ENCODE measurements around the gene NR6A1.

Gene NR6A1

DNA sequence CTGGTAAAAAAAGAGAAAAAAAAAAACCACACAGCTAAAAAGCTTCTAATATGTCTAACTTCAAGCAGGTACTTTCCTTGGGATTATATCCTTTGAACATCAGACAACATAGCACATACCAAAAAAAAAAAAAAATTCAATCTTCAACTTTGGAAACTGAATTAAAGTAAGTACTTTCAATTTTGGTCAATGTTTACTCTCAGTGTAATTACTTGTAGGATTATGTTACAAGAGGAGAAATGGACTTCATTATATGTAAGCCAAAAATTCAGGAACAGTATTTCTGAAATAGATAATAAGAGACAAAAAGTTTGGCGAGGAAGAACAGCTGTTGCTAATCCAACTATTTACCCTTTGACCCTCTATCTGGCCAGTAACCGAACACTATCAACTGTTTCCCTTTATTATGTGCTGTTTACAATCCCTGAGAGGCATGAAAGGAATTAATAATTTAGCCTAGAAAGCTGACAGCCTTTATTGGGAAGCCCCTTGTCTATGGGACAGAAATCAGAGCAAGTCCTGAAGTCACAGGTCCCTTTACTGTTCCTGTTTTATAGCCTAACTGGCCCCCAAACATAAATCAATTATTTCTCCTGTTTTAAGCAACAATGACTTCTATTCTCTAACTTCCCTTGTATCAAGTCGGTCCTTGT is 46.6 kb downstream of the NR6A1 start:
- no peak for DNase-seq (ENCODE audit: low read depth in 2 of 2)

DNA sequence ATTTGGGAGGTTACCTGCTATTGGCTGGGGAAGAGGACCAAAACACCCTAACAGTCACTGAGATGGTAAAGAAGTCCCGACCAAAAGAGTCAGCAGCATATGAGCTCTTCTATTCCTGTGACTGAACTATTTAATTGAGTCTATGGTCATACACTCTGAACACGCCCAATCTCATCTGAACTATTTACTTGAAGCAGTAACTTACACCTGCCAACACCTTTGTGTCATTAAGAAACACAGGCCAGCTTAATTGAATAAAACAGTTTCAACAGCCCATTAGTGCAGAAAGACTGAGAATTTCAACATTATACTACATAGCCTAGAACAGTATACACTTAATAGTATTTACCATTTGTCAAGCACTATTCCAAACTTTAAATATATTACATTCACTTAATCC is 47.8 kb downstream of the NR6A1 start:
- DNase-seq (ENCODE audit: low read depth in 2 of 2), result no peak

DNA sequence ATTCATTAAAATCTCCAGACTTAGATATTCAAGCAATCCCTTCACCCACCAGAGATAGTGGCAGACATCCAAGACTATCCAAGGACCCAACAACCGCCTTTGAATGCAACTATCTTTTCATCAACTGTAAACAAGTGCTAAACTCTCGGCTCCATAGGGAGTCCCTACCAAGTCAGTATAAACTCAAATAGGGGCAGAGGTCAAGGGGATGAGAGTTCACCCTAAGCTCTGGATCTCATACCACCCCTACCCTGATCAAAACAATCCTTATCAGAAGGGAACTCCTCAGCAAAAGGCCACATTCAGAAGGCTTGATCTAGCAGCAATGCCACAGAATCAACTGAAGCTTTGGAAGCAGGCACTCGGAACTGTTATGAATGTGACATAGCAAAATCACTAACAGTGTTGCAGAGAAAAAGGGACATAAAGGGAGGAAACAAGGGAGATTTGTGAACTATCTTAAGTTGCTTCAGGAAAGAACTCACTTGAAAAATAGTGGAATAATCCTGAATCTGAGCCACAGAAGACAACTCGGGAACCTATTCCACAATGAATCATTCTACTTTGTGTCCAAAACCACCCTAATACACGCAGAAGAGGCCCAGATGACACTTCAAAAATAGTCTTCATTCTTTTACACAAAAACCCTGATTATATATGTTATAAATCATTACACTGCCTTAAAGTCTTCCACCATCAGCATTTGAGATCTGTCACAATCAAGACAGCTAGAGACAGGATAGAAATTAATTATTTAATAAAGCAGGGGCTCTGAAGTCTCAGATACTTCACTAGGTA is 49.8 kb downstream of the NR6A1 start:
- no peak for DNase-seq (ENCODE audit: low read depth in 2 of 2)

DNA sequence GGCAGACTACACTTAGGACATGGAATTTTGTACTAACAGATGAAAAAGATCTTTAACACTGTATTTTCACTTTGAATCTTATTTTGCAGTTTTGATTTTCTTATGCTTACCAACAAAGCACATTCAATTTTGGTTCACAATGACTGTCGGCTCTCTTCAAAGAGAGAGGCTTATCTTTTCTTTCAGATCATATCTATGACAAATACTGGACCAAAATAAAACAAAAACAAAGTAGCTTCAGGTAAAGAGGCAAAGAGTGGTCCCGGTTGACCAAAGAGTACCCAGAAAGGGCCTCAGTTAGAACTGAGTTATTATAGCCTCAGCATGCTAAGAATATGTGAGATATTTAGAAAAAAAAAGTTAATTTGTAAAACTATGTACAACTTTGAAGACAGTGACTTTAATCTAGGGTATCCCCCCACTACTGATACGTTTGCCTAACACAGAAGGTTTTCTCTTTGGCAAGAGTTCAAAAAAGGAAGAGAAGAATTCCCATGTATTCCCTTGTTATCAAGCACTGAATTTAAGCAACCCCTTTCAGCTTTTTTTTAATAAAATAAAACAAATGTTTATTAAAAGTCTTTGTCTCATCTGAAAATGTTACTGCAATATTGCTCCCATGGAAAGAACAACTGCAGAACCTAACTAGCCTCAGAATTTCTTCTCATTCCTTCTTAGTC is 50.5 kb downstream of the NR6A1 start:
- DNase-seq (ENCODE audit: low read depth in 2 of 2), result no peak

DNA sequence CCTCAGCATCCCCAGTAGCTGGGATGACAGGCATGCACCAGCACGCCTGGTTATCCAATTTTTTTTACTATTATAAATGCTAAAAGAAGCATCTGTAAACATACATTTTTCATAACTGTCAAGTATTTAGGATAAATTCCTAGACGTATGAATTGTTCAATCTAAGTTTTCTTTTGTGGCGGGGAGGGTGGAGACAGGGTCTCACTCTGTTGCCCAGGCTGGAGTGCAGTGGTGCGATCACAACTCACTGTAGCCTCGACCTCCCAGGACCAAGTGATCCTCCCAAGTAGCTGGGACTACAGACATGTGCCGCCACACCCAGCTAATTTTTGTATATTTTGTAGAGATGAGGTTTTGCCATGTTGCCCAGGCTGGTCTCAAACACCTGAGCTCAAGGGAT is 52.2 kb downstream of the NR6A1 start:
- DNase-seq (ENCODE audit: low read depth in 2 of 2), result no peak

DNA sequence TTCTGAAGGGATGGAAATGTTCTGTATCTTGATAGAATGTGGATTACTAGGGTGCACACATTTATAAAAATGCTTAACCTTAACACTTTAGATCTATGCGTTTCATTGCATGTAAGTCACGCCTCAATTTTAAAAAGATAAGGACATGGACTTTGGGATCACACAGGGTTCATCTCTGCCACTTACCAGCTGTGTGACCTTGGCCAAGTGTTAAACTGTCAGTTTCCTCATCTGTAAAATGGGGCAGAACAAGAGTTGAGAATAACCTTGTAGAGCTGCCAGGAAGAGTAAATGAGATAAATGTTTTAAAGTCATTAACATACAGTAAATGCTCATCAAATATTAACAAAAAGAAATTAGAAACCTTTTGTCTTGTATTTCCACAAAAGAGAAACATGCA is 53.5 kb downstream of the NR6A1 start:
- DNase-seq (ENCODE audit: low read depth in 2 of 2), result no peak

DNA sequence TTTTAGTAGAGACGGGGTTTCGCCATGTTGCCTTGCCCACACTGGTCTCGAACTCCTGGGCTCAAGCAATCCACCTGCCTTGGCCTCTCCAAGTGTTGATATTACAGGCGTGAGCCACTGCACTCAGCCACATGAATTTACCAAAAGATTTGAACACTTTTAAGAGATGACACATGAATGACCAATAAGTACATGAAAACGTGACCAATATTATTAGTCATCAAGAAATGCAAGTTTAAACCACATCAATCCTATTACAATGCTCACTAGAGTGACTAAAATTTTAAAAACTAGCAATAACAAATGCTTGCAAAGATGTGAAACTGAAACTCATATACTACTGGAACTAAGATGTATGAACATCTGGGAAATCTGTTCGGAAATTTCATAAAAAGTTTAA is 54.3 kb downstream of the NR6A1 start:
- DNase-seq (ENCODE audit: low read depth in 2 of 2), result no peak

DNA sequence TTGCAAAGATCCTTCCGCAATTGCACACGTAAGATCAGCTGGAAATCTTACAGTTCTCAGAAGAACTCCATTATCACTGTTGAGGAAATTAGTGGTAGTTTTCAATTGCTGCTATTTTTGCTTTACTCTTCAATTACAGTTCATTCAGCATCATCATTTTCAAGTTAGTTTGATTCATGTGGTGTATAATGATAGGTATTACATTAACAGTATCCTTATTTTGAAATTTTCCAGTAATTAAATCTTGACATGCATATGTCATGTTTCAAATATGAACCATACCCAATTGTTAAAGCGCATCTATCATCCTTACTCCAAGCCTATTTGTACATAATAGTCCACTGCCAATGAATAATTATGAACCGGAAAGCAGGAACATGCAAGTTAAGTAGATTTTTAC is 60.3 kb downstream of the NR6A1 start:
- DNase-seq (ENCODE audit: low read depth in 2 of 2), result no peak

DNA sequence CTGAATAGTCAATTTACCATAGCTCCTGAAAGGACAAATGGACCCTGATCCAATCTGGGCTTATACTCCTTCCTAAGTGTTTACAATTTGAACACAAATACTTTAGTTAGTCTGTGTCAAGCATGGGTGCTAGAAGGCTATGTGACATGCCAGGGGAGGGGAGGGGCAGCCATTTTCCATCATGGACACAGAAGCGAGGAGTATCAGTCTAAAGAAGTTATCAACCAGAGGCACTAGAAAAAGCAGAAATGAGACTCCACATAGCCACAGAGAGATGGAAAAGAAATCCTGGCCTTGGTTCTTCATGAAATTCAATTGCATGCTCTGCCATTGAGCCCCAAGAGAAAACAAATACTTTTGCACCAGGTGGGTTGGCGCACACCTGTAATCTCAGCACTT is 61.8 kb downstream of the NR6A1 start:
- DNase-seq (ENCODE audit: low read depth in 2 of 2), result no peak

DNA sequence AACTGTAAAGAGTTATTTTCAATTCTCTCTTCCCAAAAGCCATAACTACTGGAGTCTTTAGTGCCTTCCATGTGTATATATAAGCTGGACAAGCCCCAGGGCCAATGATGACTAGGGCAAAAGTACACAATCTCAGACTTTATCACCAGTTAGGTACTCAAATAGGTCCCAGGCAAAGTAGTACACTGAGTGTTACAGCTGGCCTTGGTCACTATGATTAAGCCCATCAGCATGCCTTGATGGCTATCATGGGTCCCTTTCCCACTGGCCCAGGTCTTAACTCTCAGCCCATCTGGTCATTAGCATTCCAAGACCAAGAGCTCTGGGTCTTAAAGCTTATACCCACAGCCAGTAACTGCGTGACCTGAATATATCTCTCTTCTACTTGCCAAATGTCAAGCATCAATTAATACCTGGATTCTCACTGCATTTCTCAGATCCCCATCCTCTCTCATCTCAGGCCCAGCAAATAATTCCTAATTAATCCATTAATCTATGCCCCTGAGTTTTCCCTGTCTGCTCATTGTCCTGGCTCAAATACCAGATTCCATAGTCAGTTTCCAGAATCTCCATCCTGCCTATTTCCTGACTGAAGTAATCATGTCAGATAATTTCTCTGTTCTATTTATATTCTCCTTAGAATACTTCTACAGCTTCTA is 62.3 kb downstream of the NR6A1 start:
- no peak for DNase-seq (ENCODE audit: low read depth in 2 of 2)

DNA sequence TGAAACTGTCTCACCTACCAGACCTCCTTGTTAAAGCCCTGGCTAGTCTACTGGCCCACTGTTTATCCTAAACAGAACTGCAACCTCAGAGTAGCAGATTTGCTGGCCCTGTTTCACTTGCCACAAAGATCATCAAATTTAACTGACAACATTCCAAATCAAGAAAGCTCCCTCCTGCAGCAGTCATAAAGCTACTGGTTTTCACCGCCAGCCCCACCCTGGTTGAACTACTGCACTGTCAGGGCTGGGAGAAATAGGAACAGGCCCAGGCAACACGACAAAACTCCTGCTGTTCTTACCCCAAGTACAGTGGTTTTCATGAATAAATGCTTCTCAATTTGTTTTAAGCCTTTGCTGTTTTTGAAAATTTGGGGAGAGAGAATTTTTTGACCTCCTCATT is 63.0 kb downstream of the NR6A1 start:
- DNase-seq (ENCODE audit: low read depth in 2 of 2), result no peak

DNA sequence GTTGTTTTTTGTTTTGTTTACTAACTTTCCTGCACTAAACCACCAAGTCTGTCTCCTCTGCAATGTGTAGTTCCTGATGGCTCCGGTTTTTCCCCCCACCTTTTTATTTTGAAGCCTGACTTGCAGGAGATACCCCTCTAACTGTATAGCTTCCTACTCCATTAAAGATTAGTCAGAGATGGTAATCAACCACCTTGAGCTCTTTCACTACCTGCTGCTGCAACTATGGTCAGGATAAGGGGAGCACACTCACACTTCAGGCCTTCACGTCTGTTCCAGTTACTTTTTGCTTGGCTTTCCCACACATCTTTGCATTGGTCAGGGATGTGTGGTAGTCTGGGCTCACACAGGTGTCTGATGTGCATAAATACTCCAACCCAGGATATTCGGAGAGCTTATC is 63.4 kb downstream of the NR6A1 start:
- no peak for DNase-seq (ENCODE audit: low read depth in 2 of 2)

DNA sequence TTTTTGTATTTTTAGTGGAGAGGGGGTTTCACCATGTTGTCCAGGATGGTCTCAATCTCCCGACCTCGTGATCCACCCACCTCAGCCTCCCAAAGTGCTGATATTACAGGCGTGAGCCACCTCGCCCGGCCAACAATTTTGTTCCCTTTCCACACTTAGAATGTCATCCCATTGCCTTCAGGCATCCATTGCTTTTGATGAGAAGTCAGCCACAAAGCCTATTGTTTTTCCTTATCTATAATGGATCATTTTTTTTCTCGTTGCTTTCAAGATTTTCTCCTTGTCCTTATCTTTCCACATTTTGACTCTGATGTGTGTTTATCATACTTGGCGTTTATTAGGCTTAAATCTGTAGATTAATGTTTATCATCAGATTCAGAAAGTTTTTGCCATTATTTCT is 64.4 kb downstream of the NR6A1 start:
- no peak for DNase-seq (ENCODE audit: low read depth in 2 of 2)

DNA sequence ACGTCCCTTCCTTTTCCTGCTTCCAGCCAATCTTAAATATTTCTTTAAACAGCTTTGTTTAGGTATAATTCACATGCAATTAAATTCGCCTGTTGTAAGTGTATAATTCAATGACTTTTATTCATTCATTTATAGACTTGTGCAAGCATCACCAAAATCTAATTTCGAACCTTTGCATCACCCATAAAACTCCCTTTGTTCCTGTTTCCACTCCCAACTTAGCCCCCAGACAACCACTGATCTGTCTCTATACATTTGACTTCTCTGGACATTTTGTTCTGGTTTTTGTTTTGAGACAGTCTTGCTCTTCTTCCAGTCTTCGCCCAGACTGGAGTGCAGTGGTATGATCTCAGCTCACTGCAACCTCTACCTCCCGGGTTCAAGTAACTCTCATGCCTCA is 71.5 kb downstream of the NR6A1 start:
- no peak for DNase-seq (ENCODE audit: low read depth in 2 of 2)

DNA sequence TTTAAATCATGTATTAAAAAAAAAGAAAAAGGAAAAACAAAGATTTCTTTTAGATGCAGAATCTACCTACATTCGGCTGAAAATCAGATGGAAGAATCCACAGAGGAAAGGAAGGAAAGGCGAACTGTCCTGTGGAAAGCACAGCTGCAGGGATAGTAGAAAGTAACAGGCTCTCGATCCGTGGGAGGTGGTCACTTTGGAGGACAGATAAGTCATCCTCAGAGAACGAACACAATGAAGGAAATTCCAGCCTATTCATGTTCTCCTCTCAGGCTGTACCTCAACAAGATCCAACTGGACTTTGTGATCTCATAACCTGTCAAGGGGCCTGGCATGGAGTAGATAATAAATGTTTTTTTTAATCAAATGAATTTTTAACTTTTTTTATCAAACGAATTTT is 72.8 kb downstream of the NR6A1 start:
- no peak for DNase-seq (ENCODE audit: low read depth in 2 of 2)

DNA sequence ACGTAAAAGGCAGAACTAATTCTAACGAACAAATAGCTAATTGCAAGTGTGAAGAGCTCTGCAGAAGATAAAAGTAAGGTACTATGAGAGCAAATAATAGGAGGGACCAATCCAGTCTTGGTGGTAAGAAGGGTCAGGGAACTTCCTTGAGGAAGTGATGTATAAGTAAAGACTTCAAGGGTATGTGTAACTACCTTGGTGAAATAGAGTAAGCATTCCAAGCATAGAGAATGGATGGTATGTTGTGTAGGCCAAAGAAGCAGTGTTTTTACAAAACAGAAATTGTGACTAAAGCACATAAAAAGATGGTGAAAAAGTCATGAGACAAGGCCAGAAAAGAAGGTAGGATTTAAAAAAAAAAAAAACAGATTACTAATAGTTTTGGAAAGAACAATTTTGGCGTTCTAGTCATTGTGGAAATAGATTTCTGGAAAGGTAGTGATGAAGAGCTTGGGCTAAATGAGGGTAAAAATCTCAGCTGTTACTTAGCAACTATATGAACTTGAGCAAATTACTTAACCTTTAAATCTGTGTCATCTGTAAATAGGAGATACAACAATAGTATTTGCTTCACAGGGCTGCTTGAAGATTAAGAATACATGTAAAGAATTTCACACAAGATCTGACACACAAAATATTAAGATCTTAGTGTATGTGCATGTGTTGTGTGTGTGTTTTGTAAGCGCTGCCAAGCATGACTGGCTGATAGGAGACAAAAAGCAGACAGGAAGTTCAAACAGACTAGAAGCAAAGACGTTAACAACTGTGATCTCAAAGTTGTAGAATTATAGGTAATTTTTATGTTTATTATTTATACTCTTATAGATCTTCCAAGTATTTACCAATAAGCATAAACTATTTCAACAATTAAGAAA is 73.5 kb downstream of the NR6A1 start:
- DNase-seq (ENCODE audit: low read depth in 2 of 2), result no peak

DNA sequence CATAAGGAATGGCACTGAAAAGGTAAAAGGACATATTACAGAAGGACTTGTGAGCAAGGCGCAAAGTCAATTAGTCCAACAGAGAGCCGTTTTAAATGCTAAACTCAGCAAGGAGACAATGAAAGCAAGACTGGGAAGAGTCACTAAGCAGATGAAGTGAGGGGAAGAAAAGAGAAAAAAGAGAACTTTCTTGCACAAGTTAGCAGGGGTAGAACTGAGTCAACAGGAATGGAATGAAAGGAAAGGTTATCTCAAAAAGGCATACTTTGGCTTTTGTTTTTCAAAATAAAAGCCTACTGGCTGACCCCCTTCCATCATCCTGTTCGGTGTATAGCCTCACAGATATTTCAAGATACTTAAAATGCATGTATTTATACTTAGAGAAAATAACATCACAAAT is 75.0 kb downstream of the NR6A1 start:
- no peak for DNase-seq (ENCODE audit: low read depth in 2 of 2)

DNA sequence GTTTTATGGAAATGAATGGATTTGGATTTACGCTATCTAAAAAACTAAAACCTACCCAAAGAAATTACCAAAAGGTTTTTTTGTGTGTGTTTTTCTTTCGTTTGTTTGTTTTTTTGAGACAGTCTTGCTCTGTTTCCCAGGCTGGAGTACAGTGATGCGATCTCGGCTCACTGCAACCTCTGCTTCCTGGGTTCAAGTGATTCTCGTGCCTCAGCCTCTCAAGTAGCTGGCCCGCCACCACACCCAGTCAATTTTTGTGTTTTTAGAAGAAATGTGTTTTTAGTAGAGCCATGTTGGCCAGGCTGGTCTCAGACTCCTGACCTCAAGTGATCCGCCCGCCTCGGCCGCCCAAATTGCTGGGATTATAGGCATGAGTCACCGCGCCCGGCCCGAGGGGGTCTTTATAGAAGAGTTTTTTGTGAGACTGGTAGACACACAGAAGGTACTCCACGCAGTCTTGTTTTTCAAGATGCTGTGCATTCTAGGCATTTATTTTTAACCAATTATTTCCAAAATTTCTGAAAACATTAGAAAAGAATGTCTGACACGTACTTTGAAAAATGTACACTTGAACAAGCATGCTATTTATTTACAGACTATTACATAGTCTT is 75.7 kb downstream of the NR6A1 start:
- DNase-seq (ENCODE audit: low read depth in 2 of 2), result no peak

DNA sequence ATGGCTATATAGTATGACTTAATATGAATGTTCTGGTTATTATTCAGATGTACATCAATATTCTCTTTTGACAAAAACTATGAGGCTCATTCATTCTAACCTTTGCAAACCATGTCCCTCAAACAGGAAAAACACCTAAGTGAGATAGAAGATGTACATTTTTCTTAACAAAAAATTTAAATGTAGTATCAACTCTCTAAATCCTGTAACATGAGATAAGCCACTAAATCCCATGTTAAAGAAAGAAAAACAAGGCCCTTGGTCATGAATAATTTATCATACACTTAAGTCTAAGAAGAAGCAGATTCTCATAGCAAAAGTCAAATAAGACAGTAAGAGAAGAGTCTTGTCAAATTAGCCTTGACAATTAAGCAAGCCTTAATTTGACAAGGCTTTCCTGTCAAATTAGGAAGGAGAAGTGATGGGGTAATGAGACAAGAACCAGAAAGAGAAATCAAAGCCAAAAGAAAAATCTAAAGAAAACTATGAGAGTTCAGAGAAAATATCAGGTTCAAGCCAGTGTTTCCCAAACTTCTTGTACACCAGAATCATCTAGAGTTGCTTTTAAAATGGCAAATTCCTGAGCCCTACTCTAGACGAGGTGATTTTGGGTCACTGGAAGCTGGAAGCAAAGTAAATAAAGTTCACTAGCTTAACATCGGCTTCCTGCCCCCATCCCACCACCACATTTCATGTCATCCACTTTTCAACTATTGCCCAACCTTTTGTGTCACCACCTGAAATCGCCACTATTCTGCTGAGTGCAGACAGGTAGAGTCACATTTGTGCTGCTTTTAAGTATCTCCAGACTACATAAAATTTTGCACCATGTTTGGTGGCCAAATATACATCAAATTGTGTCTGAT is 76.5 kb downstream of the NR6A1 start:
- DNase-seq (ENCODE audit: low read depth in 2 of 2), result no peak

DNA sequence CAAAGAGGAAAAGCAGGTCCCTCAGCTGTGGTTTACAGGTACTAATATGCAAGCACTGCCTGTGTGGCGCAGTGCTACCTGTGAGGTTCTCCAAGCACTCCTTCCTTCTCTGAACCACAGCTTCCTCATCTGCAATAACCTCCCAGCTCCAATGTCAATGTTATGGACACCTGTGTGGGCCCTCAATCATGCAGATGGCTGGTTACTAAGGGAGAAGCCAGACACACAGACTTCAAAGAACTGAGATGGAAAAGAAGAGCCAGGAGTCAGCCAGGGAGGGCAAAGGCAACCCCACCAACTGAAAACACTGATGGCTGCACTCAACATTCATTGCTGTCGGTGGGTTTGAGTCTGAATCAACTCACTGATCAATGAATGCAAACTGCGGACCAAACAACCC is 77.7 kb downstream of the NR6A1 start:
- no peak for DNase-seq (ENCODE audit: low read depth in 2 of 2)

Measured in stimulated activated CD8-positive, alpha-beta memory T cell treated with anti-CD3 and anti-CD28 coated beads, Interleukin-15, amount 100 ng/mL, for 48 hours (primary cell).